NCI-H2107 treated with DMSO at 0.1 percent for 48 hours (cell line): ENCODE data around the gene ZNF519.
"Not testable (repeated sequence)": the region's sequence is repeated elsewhere in the genome, so short reads cannot be mapped to it uniquely, and the experiment has no call there.

Experiments used
- DNase-seq: peaks from one replicate; lab custom pipeline; 2025; ENCODE audit not compliant: unreplicated experiment; lab: John Stamatoyannopoulos, UW

The ZNF519 gene

GRCh38 chr18:14147935-14148865 is 16.0 kb upstream of the ZNF519 start:
- DNase-seq = not testable (repeated sequence)

DNA sequence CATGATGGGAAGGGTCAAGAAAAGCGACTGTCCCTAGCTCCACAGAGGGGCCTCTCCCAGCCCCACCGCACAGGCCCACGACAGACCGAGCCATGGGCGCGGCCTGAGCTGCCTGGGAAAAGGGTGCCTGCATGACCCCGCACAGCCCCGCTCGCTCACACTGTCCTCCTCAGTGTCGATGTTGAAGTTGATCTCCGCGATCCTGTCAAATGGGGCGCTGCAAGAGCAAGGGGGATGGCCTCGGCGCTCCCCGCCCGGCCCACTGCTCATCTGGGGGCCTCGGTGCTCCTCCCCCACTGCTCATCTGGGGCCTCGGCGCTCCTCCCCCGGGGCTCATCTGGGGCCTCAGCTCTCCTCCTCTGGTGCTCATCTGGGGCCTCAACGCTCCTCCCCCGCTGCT is 14.5 kb upstream of the ZNF519 start:
- not testable (repeated sequence) for DNase-seq

GRCh38 chr18:14145581-14146338 is 13.5 kb upstream of the ZNF519 start:
- DNase-seq = not testable (repeated sequence)

DNA sequence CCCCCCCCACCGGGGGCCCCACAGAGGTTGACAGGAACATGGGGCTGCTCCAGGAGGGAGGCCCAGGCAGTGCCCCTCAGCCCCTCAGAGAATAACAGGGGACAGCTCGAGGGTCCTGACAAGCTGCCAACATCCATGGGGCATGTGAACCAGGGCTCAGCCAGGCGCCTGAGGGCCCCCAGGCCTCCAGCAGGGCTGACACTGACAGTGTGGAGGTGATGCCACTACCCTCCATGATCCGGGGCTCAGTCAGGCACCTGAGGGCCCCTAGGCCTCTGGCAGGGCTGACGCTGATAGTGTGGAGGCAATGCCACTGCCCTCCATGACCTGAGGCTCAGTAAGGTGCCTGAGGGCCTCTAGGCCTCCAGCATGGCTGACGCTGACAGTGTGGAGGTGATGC is 12.8 kb upstream of the ZNF519 start:
- not testable (repeated sequence) for DNase-seq

DNA sequence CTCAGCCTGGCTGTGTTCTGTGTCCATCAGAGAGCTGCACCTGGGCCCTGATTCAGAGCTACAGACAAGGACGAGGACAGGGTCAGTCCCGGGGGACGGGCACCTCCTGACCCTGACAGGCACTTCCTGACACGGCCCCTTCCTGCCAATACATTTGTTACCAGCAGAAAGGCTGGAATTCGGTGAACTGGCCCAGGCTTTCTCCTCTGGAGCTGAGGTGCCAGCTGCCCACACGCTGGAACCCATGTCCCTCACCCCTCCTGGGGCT is 12.3 kb upstream of the ZNF519 start:
- no peak for DNase-seq

GRCh38 chr18:14143871-14144627 is 11.8 kb upstream of the ZNF519 start:
- DNase-seq = not testable (repeated sequence)

DNA sequence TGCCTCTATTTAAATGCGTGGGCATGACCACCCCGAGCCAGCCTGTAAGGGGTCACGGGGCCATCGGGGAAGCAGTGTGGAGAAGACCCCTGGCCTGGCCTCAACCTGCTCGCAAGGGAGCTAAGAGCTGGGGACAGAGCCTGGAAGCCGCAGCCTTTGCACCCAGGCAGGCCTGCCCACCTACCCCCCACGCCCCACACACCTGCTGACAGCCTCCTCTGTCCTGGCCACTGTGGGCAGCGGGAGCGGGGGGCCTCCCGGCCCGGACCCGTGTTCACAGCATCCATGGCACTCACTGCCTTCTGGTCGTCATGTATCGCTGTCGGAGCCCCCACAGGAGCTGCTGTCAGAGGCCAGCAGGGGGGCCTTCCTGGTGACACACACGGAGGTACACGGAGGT is 11.2 kb upstream of the ZNF519 start:
- not testable (repeated sequence) for DNase-seq

GRCh38 chr18:14142177-14142576 is 9.9 kb upstream of the ZNF519 start:
- DNase-seq = not testable (repeated sequence)

- DNase-seq = not testable (repeated sequence)
Measured at GRCh38 chr18:14139583-14139982, 7.3 kb upstream of the ZNF519 start.

- DNase-seq = not testable (repeated sequence)
Measured at GRCh38 chr18:14137971-14138370, 5.7 kb upstream of the ZNF519 start.

DNA sequence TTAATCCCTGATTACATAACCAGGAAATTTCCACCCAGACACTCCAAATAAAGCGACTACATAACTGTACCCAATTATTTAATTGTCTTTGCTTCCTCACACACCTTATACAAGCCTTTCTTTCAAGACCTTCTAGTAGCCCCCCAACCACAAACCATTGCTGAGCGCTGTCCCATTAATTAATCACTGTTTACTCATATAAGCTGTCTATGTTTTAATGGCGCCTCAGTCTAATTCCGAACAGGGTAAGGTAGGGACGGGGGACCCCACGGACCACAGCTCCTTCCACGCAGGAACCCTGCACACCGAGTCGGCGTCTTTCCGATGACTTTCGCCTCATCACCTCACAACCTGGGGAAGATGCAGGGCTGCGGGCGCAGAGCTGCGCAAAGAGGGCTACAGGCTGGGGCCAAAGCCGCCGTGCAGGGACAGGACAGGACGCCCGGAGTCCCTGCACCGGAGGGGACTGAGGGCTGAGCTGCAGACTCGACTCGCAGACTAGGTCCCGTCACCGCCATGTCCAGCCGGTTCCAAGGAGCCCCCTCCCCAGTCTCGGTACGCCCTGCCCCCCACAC is 452 bp downstream of the ZNF519 start:
- not testable (repeated sequence) for DNase-seq

- DNase-seq = not testable (repeated sequence)
Measured at GRCh38 chr18:14130804-14131203, 1.4 kb downstream of the ZNF519 start.

DNA sequence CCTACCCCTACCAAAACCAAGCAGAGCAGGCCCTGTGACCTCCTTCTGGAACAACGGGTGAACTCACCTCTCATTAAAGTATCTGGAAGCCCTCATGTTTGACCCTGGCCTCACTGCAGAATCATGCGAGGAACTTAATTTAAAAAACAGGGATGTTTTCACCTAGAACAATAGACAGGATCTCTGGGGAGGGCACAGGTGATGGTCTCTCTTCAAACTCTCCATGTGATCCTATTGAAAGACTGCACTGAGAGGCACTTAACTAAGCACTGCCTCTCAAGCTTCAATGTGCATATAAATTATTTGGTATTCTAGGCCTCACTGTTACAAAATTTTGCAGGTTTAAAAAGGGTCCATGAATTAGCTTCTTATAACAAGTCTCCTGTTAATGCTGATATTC is 7.5 kb downstream of the ZNF519 start:
- DNase-seq = no peak

DNA sequence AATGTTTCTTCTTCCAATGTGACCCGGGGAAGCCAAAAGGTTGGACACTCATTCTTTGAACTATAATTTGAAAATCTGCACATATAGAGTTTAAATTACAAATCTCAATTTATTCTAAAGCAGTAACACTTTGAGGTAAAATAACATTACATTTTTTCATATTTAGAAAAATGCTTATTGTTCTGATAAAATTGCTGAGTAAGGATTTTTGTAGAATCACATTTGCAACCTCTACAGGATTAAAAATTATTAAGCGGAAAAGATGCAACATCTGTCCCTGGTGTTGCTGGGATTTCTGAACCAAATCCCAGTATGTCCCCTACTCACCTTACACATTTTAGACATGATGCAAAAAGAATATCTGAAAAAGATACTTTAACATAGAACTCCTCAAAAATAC is 10.1 kb downstream of the ZNF519 start:
- DNase-seq = no peak

- DNase-seq = no peak
Measured at GRCh38 chr18:14120926-14121325, 11.3 kb downstream of the ZNF519 start.

DNA sequence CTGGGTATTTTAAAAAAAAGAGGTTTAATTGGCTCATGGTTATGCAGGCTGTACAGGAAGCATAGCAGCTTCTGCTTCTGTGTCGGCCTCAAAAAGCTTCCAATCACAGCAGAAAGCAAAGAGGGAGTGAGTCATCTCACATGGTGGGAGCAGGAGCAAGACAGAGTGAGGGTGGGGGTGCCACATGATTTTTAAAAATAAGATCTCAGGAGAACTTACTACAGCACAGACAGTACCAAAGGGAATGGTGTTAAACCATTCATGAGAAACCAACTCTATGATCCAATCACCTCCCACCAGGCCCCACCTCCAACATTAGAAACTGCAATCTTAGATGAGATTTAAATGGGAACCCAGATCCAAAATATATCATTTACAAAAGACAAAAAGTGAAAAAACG is 14.6 kb downstream of the ZNF519 start:
- no peak for DNase-seq

GRCh38 chr18:14106906-14107305 is 25.3 kb downstream of the ZNF519 start:
- DNase-seq = no peak

DNA sequence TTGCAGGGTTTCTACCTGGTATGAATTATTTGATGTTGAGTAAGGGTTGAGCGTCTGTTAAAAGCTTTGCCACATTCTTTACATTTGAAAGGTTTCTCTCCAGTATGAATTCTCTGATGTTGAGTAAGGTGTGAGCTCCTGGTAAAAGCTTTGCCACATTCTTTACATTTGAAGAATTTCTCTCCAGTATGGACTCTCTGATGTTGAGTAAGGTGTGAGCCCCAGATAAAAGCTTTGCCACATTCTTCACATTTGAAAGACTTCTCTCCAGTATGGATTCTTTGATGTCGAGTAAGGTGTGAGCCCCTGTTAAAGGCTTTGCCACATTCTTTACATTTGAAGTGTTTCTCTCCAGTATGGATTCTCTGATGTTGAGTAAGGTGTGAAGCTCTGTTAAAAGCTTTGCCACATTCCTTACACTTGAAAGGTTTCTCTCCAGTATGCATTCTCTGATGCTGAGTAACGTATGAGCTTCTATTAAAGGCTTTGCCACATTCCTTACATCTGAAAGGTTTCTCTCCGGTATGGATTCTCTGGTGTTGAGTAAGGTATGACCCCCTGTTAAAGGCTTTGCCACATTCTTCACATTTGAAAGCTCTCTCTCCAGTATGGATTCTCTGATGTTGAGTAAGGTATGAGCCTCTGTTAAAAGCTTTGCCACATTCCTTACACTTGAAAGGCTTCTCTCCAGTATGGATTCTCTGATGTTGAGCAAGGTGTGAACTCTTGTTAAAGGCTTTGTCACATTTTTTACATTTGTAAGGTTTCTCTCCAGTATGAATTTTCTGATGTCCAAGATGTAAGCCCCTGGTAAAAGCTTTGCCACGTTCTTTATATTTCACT is 27.1 kb downstream of the ZNF519 start:
- DNase-seq = no peak

DNA sequence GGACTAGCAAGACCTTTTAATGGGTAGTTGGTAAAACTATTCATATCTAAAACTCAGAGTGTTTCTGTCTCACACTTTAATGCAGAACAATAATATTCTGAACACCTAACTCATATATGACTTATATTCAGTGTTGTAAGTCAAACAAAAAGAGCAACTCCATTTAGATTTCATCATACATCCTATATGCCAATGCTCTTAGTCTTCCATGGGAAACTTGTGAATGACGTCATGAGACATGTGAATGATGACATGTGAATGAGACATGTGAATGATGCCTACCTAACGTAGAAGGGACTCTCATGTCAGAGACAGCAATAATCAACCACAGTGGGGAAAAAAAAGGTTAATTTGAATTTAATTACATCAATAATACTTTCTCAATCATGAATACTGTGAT is 28.0 kb downstream of the ZNF519 start:
- no peak for DNase-seq
